ENCODE measurements around the gene SLC9A9.
"Not testable (repeated sequence)": the region's sequence is repeated elsewhere in the genome, so short reads cannot be mapped to it uniquely, and the experiment has no call there.

SLC9A9 gene

GRCh38 chr3:143562789-143563188 lies 285.5 kb downstream of the SLC9A9 start:
- DNase-seq (ENCODE audit: low read depth in 2 of 2) = no peak

GRCh38 chr3:143559296-143559695 lies 289.0 kb downstream of the SLC9A9 start:
- no peak for DNase-seq (ENCODE audit: low read depth in 2 of 2)

- DNase-seq (ENCODE audit: low read depth in 2 of 2) = no peak
These were observed 295.4 kb downstream of the SLC9A9 start for GRCh38 chr3:143552851-143553250.

GRCh38 chr3:143551761-143552160 lies 296.5 kb downstream of the SLC9A9 start:
- DNase-seq (ENCODE audit: low read depth in 2 of 2) = no peak

- no peak for DNase-seq (ENCODE audit: low read depth in 2 of 2)
These were observed 299.3 kb downstream of the SLC9A9 start for GRCh38 chr3:143548861-143549497.

GRCh38 chr3:143548393-143548792 lies 299.9 kb downstream of the SLC9A9 start:
- DNase-seq (ENCODE audit: low read depth in 2 of 2) = no peak

- no peak for DNase-seq (ENCODE audit: low read depth in 2 of 2)
These were observed 309.7 kb downstream of the SLC9A9 start for GRCh38 chr3:143538577-143538981.

GRCh38 chr3:143538061-143538460 lies 310.2 kb downstream of the SLC9A9 start:
- no peak for DNase-seq (ENCODE audit: low read depth in 2 of 2)

GRCh38 chr3:143536817-143537535 lies 311.3 kb downstream of the SLC9A9 start:
- DNase-seq (ENCODE audit: low read depth in 2 of 2) = no peak

GRCh38 chr3:143535994-143536784 lies 312.1 kb downstream of the SLC9A9 start:
- DNase-seq (ENCODE audit: low read depth in 2 of 2) = no peak

- no peak for DNase-seq (ENCODE audit: low read depth in 2 of 2)
These were observed 314.9 kb downstream of the SLC9A9 start for GRCh38 chr3:143533391-143533790.

- DNase-seq (ENCODE audit: low read depth in 2 of 2) = no peak
These were observed 316.2 kb downstream of the SLC9A9 start for GRCh38 chr3:143532091-143532490.

- DNase-seq (ENCODE audit: low read depth in 2 of 2) = no peak
These were observed 317.2 kb downstream of the SLC9A9 start for GRCh38 chr3:143531101-143531500.

GRCh38 chr3:143529798-143530197 lies 318.5 kb downstream of the SLC9A9 start:
- DNase-seq (ENCODE audit: low read depth in 2 of 2) = no peak

GRCh38 chr3:143529018-143529478 lies 319.2 kb downstream of the SLC9A9 start:
- DNase-seq (ENCODE audit: low read depth in 2 of 2) = no peak

- DNase-seq (ENCODE audit: low read depth in 2 of 2) = no peak
These were observed 322.2 kb downstream of the SLC9A9 start for GRCh38 chr3:143526011-143526545.

- DNase-seq (ENCODE audit: low read depth in 2 of 2) = no peak
These were observed 322.9 kb downstream of the SLC9A9 start for GRCh38 chr3:143525408-143525807.

GRCh38 chr3:143521803-143522202 lies 326.5 kb downstream of the SLC9A9 start:
- no peak for DNase-seq (ENCODE audit: low read depth in 2 of 2)

GRCh38 chr3:143517131-143517530 lies 331.1 kb downstream of the SLC9A9 start:
- DNase-seq (ENCODE audit: low read depth in 2 of 2) = not testable (repeated sequence)

- DNase-seq (ENCODE audit: low read depth in 2 of 2) = no peak
These were observed 333.4 kb downstream of the SLC9A9 start for GRCh38 chr3:143514874-143515273.

GRCh38 chr3:143514109-143514508 lies 334.2 kb downstream of the SLC9A9 start:
- DNase-seq (ENCODE audit: low read depth in 2 of 2) = no peak

GRCh38 chr3:143511174-143511879 lies 336.9 kb downstream of the SLC9A9 start:
- no peak for DNase-seq (ENCODE audit: low read depth in 2 of 2)

All from stimulated activated CD8-positive, alpha-beta memory T cell treated with anti-CD3 and anti-CD28 coated beads, Interleukin-2, amount 100 ng/mL, for 48 hours (primary cell).